PFSK-1 (cell line): ENCODE data around the gene SLC6A7. TPM values are rescaled to one million over a fixed set of nuclear protein-coding genes. Genes with fewer than 3 reads are reported as not detected.
A peak's percentile ranks its signal among the peaks of the same experiment; 100 is the strongest.

Source experiments
- FOXP2 ChIP-seq: optimal IDR thresholded peaks from 2 replicates; pipeline ENCODE3; 2011; ENCODE audit warnings: borderline replicate concordance, control low read depth, inconsistent platforms; ENCODE audit not compliant: insufficient read depth; ENCODE audit errors: extremely low read length, extremely low read depth
- POLR2AphosphoS5 ChIP-seq: IDR thresholded peaks from 2 replicates; pipeline ENCODE4 v1.6.1; 2012; ENCODE audit warnings: low read depth, mild to moderate bottlenecking, control low read depth, low read length, moderate library complexity
- REST ChIP-seq, 2 experiments: IDR thresholded peaks; 2 replicates each; pipeline versions ENCODE4 v1.6.1 to v1.8.0; 2011 to 2012; ENCODE audit warnings: low read depth in 2 of 2, low read length in 2 of 2, control low read depth in 1 of 2, inconsistent platforms in 1 of 2, mild to moderate bottlenecking in 1 of 2, moderate library complexity in 1 of 2; ENCODE audit not compliant: insufficient read depth in 1 of 2
- SIN3A ChIP-seq: IDR thresholded peaks from 2 replicates; pipeline ENCODE4 v1.6.1; 2012; ENCODE audit warnings: mild to moderate bottlenecking, low read length, moderate library complexity, borderline replicate concordance; ENCODE audit not compliant: insufficient read depth
- TAF1 ChIP-seq: IDR thresholded peaks from 2 replicates; pipeline ENCODE4 v1.6.1; 2012; ENCODE audit warnings: low read length, control low read depth, borderline replicate concordance; ENCODE audit not compliant: insufficient read depth
- polyA plus RNA-seq: library from polyadenylated mRNA; unstranded; fragments of >200 nt; gene quantifications from one replicate; pipeline ENCODE4 v1.2.1, GENCODE V29; 2012; ENCODE audit warnings: low read depth, missing spikeins; ENCODE audit not compliant: insufficient read length

The SLC6A7 gene
- polyA plus RNA-seq, result 0.31 TPM

DNA sequence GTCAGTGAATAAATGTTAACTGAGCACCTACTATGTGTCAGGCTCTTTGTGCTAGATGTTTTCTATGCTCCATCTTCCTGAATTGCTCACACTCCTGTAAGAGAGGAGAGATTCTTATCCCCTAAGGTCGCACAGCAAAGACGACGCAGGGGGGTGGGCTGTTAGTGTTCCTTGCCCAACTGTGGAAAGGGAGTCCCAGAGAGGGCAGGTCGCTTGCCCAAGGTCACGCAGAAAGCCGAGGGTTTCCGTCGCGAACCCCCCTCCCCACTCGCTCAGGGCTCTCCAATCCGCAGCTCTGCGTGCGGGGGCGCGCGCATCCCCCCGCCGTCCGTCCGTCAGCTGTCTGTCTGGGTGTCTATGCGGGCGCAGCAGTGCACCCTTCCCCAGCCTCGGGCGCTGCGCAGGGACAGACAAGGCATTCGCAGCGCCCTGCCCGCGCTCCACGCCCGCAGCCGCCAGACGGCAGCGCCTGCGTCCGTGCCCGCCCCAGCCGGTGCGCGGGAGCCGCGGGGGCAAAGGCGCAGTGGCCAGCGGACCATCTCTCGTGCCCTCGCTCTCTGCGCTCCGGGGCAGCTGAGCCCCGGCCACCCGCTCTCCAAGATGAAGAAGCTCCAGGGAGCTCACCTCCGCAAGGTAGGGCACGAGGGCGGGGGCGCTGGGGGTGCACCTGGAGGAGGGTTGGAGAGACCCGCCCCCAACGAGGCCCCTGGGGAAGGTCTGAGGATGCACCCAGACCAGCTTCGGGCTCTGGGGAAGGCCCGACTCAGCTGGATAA, at the start of gene SLC6A7:
Gene SLC6A7 (plus strand): TSS at position 335 of the 775 bp plus-strand sequence. CDS start 266 bp downstream, at position 601.
- TF ChIP-seq POLR2AphosphoS5, result no peak
- no peak for TF ChIP-seq SIN3A
- TF ChIP-seq FOXP2, result no peak
- no peak for TF ChIP-seq TAF1
- TF ChIP-seq REST (IDR thresholded peaks at IDR 0.05; ENCODE audit: insufficient read depth in 1 of 2, low read depth in 2 of 2, low read length in 2 of 2), result no peak

- TF ChIP-seq REST (IDR thresholded peaks at IDR 0.05; ENCODE audit: insufficient read depth in 1 of 2, low read depth in 2 of 2, low read length in 2 of 2), result 0 out of 4 replicates have a peak, but pooled peaks of 1 of the 2 experiments have one; percentile 28
- no peak for TF ChIP-seq FOXP2
These were observed 49.0 kb upstream of the SLC6A7 start for GRCh38 chr5:150140830-150141229.

- no peak; the same call in 1 of the 2 replicates for TF ChIP-seq SIN3A
- TF ChIP-seq REST (IDR thresholded peaks at IDR 0.05; ENCODE audit: insufficient read depth in 1 of 2, low read depth in 2 of 2, low read length in 2 of 2), result no peak
- no peak for TF ChIP-seq TAF1
- TF ChIP-seq POLR2AphosphoS5, result no peak
- no peak for TF ChIP-seq FOXP2
These were observed 48.2 kb upstream of the SLC6A7 start for GRCh38 chr5:150141544-150142184.

- TF ChIP-seq REST (IDR thresholded peaks at IDR 0.05; ENCODE audit: insufficient read depth in 1 of 2, low read depth in 2 of 2, low read length in 2 of 2) (no peak), SIN3A (no peak), FOXP2 (no peak), TAF1 (no peak), POLR2AphosphoS5 (no peak)
These were observed 47.5 kb upstream of the SLC6A7 start for GRCh38 chr5:150142185-150142958.
